HepG2 (cell line): Measurements from ENCODE around the gene SND1. TPM values are rescaled to one million over a fixed set of nuclear protein-coding genes. Genes with fewer than 3 reads are reported as not detected.

ENCODE experiments used
- AGO2 ChIP-seq: fragments of 200-400 bp; formaldehyde crosslinking; optimal IDR thresholded peaks from 2 replicates; pipeline ENCODE3; 2017; ENCODE audit warnings: mild to moderate bottlenecking, low read depth, low read length, moderate library complexity
- CENPBD1 ChIP-seq: sonication (generic); formaldehyde crosslinking; IDR thresholded peaks from 2 replicates; pipeline ENCODE4 v1.8.0; 2022; ENCODE audit warnings: missing genetic modification reagents, low read depth, mild to moderate bottlenecking, borderline replicate concordance
- HBP1 ChIP-seq: IDR thresholded peaks from 2 replicates; pipeline ENCODE4 v1.6.1; 2016; ENCODE audit warnings: low read depth, control low read depth
- ISX ChIP-seq: sonication (generic); formaldehyde crosslinking; conservative IDR thresholded peaks from 2 replicates; pipeline ENCODE4 v1.5.0; 2020; ENCODE audit warnings: missing genetic modification reagents
- JUNB ChIP-seq: sonication (generic); formaldehyde crosslinking; IDR thresholded peaks from 2 replicates; pipeline ENCODE4 v1.8.0; 2022; ENCODE audit warnings: missing genetic modification reagents, mild to moderate bottlenecking, borderline replicate concordance
- KDM2A ChIP-seq: sonication (generic); formaldehyde crosslinking; IDR thresholded peaks from 2 replicates; pipeline ENCODE4 v1.4.0; 2020; ENCODE audit warnings: low read depth, missing genetic modification reagents, borderline replicate concordance
- PAF1 ChIP-seq: IDR thresholded peaks from 2 replicates; pipeline ENCODE4 v1.6.1; 2016; ENCODE audit warnings: missing genetic modification reagents, missing compliant biosample characterization
- PATZ1 ChIP-seq: sonication (generic); formaldehyde crosslinking; IDR thresholded peaks from 2 replicates; pipeline ENCODE4 v1.4.0; 2020; ENCODE audit warnings: missing genetic modification reagents
- PHF8 ChIP-seq: sonication (generic); formaldehyde crosslinking; IDR thresholded peaks from 2 replicates; pipeline ENCODE4 v1.5.0; 2020; ENCODE audit warnings: missing genetic modification reagents
- ZFP90 ChIP-seq: sonication (generic); formaldehyde crosslinking; IDR thresholded peaks from 2 replicates; pipeline ENCODE4 v1.8.0; 2022; ENCODE audit warnings: missing genetic modification reagents, mild to moderate bottlenecking, inconsistent platforms, borderline replicate concordance
- ZNF446 ChIP-seq: sonication (generic); formaldehyde crosslinking; IDR thresholded peaks from 2 replicates; pipeline ENCODE4 v1.5.0; 2020; ENCODE audit warnings: mild to moderate bottlenecking, missing genetic modification reagents
- ZNF709 ChIP-seq: sonication (generic); formaldehyde crosslinking; IDR thresholded peaks from 2 replicates; pipeline ENCODE4 v1.5.0; 2020; ENCODE audit warnings: mild to moderate bottlenecking, missing genetic modification reagents
- ZNF790 ChIP-seq: sonication (generic); formaldehyde crosslinking; IDR thresholded peaks from 2 replicates; pipeline ENCODE4 v1.8.0; 2022; ENCODE audit warnings: missing genetic modification reagents, mild to moderate bottlenecking, borderline replicate concordance
- ZNF800 ChIP-seq: sonication (generic); formaldehyde crosslinking; IDR thresholded peaks from 2 replicates; pipeline ENCODE4 v1.4.0; 2020; ENCODE audit warnings: missing genetic modification reagents
- polyA plus RNA-seq, 8 experiments: library from polyadenylated mRNA; depleted of rRNA in 3 of 8; stranded (reverse) in 7 of 8; unstranded in 1 of 8; fragments of >200 nt; fragmentation: Illumina TruSeq in 4 of 8; extraction: Trizol in 4 of 8; gene quantifications; 2 replicates each; pipeline versions ENCODE4 v1.2.1 to v1.2.3, GENCODE V29; 2011 to 2016; ENCODE audit warnings: low read depth in 4 of 8, missing spikeins in 1 of 8, mixed read lengths in 1 of 8; ENCODE audit not compliant: insufficient read depth in 1 of 8
- total RNA-seq, 5 experiments: library from RNA; depleted of rRNA; stranded (reverse); fragments of >200 nt; fragmentation: Illumina TruSeq; extraction: Trizol; gene quantifications; 2 replicates each; pipeline ENCODE4 v1.2.3, GENCODE V29; 2016; ENCODE audit warnings: low read depth in 1 of 5

SND1 gene
- total and polyA plus RNA-seq, 2 of the 13 experiments (the other 11 are each of a cell fraction or from before 2014, with no cell fraction given), result 110 to 182 TPM

GRCh38 chr7:128104108-128104742, 452.2 kb downstream of the SND1 start (continued):
- TF ChIP-seq PATZ1 (CRISPR knock-in tag) (peak; percentile 30; the same call in 1 of the 2 replicates), CENPBD1 (CRISPR knock-in tag) (no peak), PAF1 (0 out of 2 replicates have a peak, but pooled peaks have one; percentile 17), HBP1 (CRISPR knock-in tag) (no peak; the same call in 1 of the 2 replicates), ZNF446 (CRISPR knock-in tag) (0 out of 2 replicates have a peak, but pooled peaks have one; percentile 51), ZNF800 (peak; percentile 37), AGO2 (peak; percentile 72), KDM2A (CRISPR knock-in tag) (peak; percentile 62; the same call in 1 of the 2 replicates), ZFP90 (CRISPR knock-in tag) (no peak), ISX (CRISPR knock-in tag) (0 out of 2 replicates have a peak, but pooled peaks have one; percentile 17), ZNF709 (CRISPR knock-in tag) (peak; percentile 36; the same call in 1 of the 2 replicates), PHF8 (CRISPR knock-in tag) (0 out of 2 replicates have a peak, but pooled peaks have one; percentile 10), ZNF790 (CRISPR knock-in tag) (0 out of 2 replicates have a peak, but pooled peaks have one; percentile 45), JUNB (CRISPR knock-in tag) (no peak)
- TF ChIP-seq, all 625 proteins: peak for 19
